ENCODE measurements around the gene ADAMTSL3.

ADAMTSL3 gene

GRCh38 chr15:83913034-83913632, 259.2 kb downstream of the ADAMTSL3 start:
- no peak overlapping the region for H3K4me3 ChIP-seq (replicated peaks; ENCODE audit: low read depth, low read length)
- TF ChIP-seq CTCF (IDR thresholded peaks at IDR 0.05; ENCODE audit: low read depth, low read length, missing control alignments) = no peak
- DNase-seq (ENCODE audit: extremely low read depth, low read depth) = no peak

GRCh38 chr15:83914906-83915305, 261.0 kb downstream of the ADAMTSL3 start:
- DNase-seq (ENCODE audit: extremely low read depth, low read depth) = no peak
- no peak for TF ChIP-seq CTCF (IDR thresholded peaks at IDR 0.05; ENCODE audit: low read depth, low read length, missing control alignments)

GRCh38 chr15:83917432-83917831, 263.5 kb downstream of the ADAMTSL3 start:
- no peak for DNase-seq (ENCODE audit: extremely low read depth, low read depth)
- no peak for TF ChIP-seq CTCF (IDR thresholded peaks at IDR 0.05; ENCODE audit: low read depth, low read length, missing control alignments)
- H3K4me3 ChIP-seq (replicated peaks; ENCODE audit: low read depth, low read length) = no peak overlapping the region

More at GRCh38 chr15:83914906-83915305, 261.0 kb downstream of the ADAMTSL3 start:
- H3K4me3 ChIP-seq (replicated peaks; ENCODE audit: low read depth, low read length) = no peak overlapping the region

- no peak for DNase-seq (ENCODE audit: extremely low read depth, low read depth)
- H3K4me3 ChIP-seq (replicated peaks; ENCODE audit: low read depth, low read length) = no peak overlapping the region
- no peak for TF ChIP-seq CTCF (IDR thresholded peaks at IDR 0.05; ENCODE audit: low read depth, low read length, missing control alignments)
These were observed 264.1 kb downstream of the ADAMTSL3 start for GRCh38 chr15:83918011-83918410.

- no peak for TF ChIP-seq CTCF (IDR thresholded peaks at IDR 0.05; ENCODE audit: low read depth, low read length, missing control alignments)
- DNase-seq (ENCODE audit: extremely low read depth, low read depth) = no peak
- H3K4me3 ChIP-seq (replicated peaks; ENCODE audit: low read depth, low read length) = no peak overlapping the region
These were observed 265.5 kb downstream of the ADAMTSL3 start for GRCh38 chr15:83919319-83919830.

GRCh38 chr15:83919978-83920510, 266.1 kb downstream of the ADAMTSL3 start:
- H3K4me3 ChIP-seq (replicated peaks; ENCODE audit: low read depth, low read length) = no peak overlapping the region
- no peak for TF ChIP-seq CTCF (IDR thresholded peaks at IDR 0.05; ENCODE audit: low read depth, low read length, missing control alignments)
- DNase-seq (ENCODE audit: extremely low read depth, low read depth) = no peak

All from HFF-Myc (cell line).